ENCODE results near the gene SUN5.

SUN5 gene

DNA sequence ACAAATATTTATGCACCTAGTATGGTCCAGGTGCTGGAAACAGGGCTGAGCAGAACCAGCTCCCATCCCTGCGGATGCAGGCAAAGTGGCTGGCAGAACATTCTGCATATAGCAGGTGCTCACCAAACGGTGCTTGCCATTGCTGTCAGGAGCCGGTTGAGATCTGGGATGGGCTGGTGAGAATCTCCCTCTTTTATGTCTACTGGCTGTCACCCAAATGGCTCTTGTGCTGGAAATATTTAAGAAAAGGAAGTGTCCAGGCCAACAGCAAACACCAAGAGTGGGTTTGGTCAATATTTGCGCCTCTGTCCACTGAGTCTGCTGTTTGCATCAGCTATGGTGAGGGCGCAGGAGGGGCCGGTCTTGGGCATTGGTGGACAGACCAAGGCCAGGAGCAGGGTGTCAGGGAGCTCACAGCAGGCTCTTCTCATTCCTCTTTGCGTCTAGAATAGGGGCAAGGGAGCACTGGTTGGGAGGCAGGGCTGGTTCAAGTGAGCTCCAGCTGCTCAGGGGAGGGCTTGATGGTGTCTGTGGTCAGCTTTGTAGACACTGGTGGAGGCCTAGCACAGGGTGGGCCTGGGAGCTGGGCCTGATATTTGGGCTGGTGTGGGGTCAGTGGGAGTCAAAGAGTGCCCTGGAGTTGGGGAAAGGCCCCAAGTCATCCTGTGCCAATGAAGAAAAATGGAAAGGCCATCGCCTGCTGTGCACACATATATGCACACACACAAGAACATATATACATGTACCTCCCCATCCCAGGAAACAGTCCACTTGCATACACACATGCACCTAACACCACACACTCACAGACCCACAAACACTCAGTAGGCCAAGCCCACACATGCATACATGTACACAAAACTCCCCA, 1.9 kb upstream of the SUN5 start:
- Histone ChIP-seq H3K4me1 (ENCODE audit: control insufficient read depth, insufficient read depth, low read length) (no peaks in the 10 kb centered on the region; the same call in 1 of the 2 replicates), H3K4me3 (ENCODE audit: low read length) (no peak overlapping the region; the same call in 1 of the 2 replicates), H3K27ac (ENCODE audit: low read length) (no peak overlapping the region), H3K27me3 (ENCODE audit: control insufficient read depth, insufficient read depth, low read length) (no peaks in the 10 kb centered on the region), H3K9me3 (ENCODE audit: control insufficient read depth, insufficient read depth, low read length) (no peaks in the 10 kb centered on the region), H3K36me3 (ENCODE audit: control insufficient read depth, insufficient read depth, low read length) (no peaks in the 10 kb centered on the region)
- no peak for DNase-seq (ENCODE audit: low read depth, low spot score)
- WGBS (ENCODE audit: insufficient coverage, insufficient read length), result no CpG with 5 or more reads among the region's 8 CpGs

DNA sequence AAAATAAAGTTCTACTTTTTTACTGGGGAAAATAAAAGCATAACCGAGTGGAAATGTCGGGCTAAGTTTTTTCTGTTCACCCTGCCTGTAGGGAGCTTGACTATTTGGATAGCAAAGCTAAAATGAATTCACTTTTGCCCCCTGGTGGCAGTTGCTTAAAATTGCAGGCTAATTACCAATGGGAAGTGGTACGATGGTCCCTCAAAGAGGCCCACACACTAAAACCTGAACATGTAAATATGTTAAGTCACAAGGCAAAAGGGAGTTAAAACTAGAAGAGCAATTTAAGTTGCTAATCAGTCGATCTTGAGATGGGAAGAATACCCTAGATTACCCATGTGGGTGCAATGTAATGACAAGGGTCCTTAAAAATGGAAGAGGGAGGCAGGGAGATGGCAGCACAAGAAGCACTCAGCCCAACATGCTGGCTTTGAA, 916 bp upstream of the SUN5 start:
- H3K36me3 ChIP-seq (ENCODE audit: control insufficient read depth, insufficient read depth, low read length), result no peaks in the 10 kb centered on the region
- H3K27me3 ChIP-seq (ENCODE audit: control insufficient read depth, insufficient read depth, low read length), result no peaks in the 10 kb centered on the region
- H3K27ac ChIP-seq (ENCODE audit: low read length), result no peak overlapping the region
- no peak overlapping the region for H3K4me3 ChIP-seq (ENCODE audit: low read length)
- no peaks in the 10 kb centered on the region; the same call in 1 of the 2 replicates for H3K4me1 ChIP-seq (ENCODE audit: control insufficient read depth, insufficient read depth, low read length)
- no CpG with 5 or more reads among the region's 4 CpGs for WGBS (ENCODE audit: insufficient coverage, insufficient read length)
- peak; percentile 43 for DNase-seq (ENCODE audit: low read depth, low spot score)
- no peaks in the 10 kb centered on the region for H3K9me3 ChIP-seq (ENCODE audit: control insufficient read depth, insufficient read depth, low read length)

DNA sequence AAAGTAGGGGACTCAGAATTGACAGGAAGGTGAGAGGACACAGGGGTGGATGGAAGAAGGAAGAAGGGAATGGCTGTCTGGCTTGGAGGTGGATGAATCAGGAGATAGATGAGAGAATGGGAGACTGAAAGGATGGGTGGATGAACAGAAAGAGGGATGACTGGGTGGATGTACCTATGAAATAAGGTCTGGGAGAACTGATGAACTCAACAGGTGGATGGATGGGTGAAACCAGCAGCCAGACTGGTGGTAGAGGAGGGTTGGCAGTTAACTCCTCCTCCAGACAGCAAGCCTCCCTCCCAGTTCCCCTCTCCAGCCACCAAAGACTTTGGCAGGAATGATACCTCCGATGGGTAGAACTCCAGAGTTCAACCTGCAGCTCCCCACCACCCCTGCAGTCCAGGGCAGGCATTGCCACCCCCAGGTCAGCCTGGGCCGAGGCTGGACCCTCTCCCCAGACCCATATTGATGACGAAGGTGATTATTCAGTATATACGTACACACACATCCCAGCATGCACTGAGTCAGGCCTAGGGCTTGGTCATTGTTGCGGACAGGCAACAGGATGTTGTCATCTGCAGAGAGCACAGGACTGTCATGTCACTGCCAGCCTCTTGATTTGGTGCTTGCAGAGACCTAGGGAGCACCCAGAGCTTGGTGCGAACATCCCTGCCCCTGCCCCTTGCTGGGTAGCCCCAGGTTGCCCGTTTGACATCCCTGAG, 2.0 kb downstream of the SUN5 start:
- H3K4me3 ChIP-seq (ENCODE audit: low read length), result no peak overlapping the region
- H3K9me3 ChIP-seq (ENCODE audit: control insufficient read depth, insufficient read depth, low read length), result no peaks in the 10 kb centered on the region

DNA sequence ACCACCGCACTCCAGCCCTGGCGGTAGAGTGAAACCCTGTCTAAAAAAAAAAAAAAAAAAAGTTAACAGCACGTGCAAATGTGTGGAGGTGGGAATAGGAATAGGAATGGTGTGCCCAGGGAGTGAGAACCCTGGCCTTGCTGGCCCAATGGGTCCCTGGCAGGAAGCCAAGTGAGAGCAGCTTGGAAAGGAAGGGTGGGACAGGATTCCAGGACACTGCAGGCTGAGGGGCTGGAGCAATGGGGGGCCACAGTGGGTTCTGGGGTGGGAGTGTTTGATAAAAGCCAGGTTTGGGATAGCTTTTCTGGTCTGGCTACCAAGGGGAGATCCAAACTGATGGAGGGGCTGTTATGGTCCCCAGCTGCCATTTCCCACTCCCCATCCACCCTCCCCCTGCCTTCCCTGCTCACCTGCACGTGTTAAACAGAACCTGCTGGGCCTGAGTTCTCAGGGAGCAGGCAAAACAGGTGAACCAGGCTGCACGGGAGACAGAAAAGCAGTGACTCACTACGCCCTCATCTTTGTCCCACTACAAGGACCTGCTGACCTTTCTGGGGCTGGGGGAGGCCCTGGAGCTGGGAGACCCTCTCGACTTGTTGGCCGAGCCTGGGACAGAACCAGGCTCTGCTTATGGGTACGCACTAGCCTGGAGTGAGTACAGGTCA, 3.3 kb downstream of the SUN5 start:
- Histone ChIP-seq H3K9me3 (ENCODE audit: control insufficient read depth, insufficient read depth, low read length) (no peaks in the 10 kb centered on the region), H3K4me3 (ENCODE audit: low read length) (no peak overlapping the region), H3K4me1 (ENCODE audit: control insufficient read depth, insufficient read depth, low read length) (no peaks in the 10 kb centered on the region), H3K27ac (ENCODE audit: low read length) (no peak overlapping the region), H3K36me3 (ENCODE audit: control insufficient read depth, insufficient read depth, low read length) (no peaks in the 10 kb centered on the region), H3K27me3 (ENCODE audit: control insufficient read depth, insufficient read depth, low read length) (no peaks in the 10 kb centered on the region)
- WGBS (ENCODE audit: insufficient coverage, insufficient read length), result no CpG with 5 or more reads among the region's 9 CpGs
- no peak for DNase-seq (ENCODE audit: low read depth, low spot score)

More for the DNA sequence above, 2.0 kb downstream of the SUN5 start:
- no CpG with 5 or more reads among the region's 7 CpGs for WGBS (ENCODE audit: insufficient coverage, insufficient read length)
- Histone ChIP-seq H3K27me3 (ENCODE audit: control insufficient read depth, insufficient read depth, low read length) (no peaks in the 10 kb centered on the region), H3K36me3 (ENCODE audit: control insufficient read depth, insufficient read depth, low read length) (no peaks in the 10 kb centered on the region), H3K4me1 (ENCODE audit: control insufficient read depth, insufficient read depth, low read length) (no peaks in the 10 kb centered on the region), H3K27ac (ENCODE audit: low read length) (no peak overlapping the region)
- DNase-seq (ENCODE audit: low read depth, low spot score), result no peak

- Histone ChIP-seq H3K27ac (ENCODE audit: low read length) (no peak overlapping the region), H3K36me3 (ENCODE audit: control insufficient read depth, insufficient read depth, low read length) (no peaks in the 10 kb centered on the region), H3K9me3 (ENCODE audit: control insufficient read depth, insufficient read depth, low read length) (no peaks in the 10 kb centered on the region), H3K27me3 (ENCODE audit: control insufficient read depth, insufficient read depth, low read length) (no peaks in the 10 kb centered on the region), H3K4me3 (ENCODE audit: low read length) (no peak overlapping the region), H3K4me1 (ENCODE audit: control insufficient read depth, insufficient read depth, low read length) (no peaks in the 10 kb centered on the region)
- no peak for DNase-seq (ENCODE audit: low read depth, low spot score)
- WGBS (ENCODE audit: insufficient coverage, insufficient read length), result no CpG with 5 or more reads among the region's 9 CpGs
Observed at GRCh38 chr20:32999603-33000250, 4.5 kb downstream of the SUN5 start.

DNA sequence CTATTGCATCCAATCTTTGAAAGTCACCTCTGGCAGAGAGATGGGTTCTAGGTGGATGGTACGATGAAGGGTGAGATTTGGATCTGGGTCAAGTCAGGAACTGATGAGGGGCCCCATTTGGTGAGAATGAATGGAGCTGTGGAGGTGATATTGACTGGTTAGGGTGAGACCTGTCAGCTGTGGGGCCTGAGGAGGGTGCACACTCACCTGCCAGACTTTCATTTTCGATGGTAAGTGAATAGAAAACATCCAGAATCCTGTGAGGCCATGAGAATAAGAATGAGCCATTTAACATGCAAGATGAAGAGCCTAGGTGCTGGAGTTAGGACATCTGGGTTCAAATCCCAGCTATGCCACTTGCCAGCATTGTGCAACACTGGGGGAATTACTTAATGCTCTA, 6.8 kb downstream of the SUN5 start:
- DNase-seq (ENCODE audit: low read depth, low spot score), result no peak
- Histone ChIP-seq H3K27me3 (ENCODE audit: control insufficient read depth, insufficient read depth, low read length) (no peaks in the 10 kb centered on the region), H3K4me1 (ENCODE audit: control insufficient read depth, insufficient read depth, low read length) (no peaks in the 10 kb centered on the region), H3K4me3 (ENCODE audit: low read length) (no peak overlapping the region), H3K36me3 (ENCODE audit: control insufficient read depth, insufficient read depth, low read length) (no peaks in the 10 kb centered on the region), H3K9me3 (ENCODE audit: control insufficient read depth, insufficient read depth, low read length) (no peaks in the 10 kb centered on the region), H3K27ac (ENCODE audit: low read length) (no peak overlapping the region)
- WGBS (ENCODE audit: insufficient coverage, insufficient read length), result no CpG with 5 or more reads among the region's 2 CpGs

DNA sequence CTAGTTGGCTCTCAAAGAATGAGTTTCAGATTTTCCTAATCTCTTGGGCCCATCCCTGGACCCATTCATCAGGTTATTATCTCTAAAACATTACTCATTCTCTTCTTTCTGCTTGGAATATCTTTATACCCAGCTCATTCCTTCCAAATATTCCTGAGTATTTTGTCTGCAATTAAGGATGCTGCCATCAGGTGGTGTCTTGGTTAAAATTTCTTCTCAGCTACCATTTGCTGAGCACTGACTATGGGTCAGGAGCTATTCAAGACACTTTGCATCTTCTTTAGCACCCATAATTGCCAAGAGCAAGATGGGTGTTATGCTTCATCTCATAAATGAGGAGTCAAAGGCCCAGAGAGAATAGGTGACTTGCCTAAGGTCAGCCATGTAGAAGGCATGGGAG, 8.4 kb downstream of the SUN5 start:
- Histone ChIP-seq H3K27ac (ENCODE audit: low read length) (no peak overlapping the region), H3K4me1 (ENCODE audit: control insufficient read depth, insufficient read depth, low read length) (no peaks in the 10 kb centered on the region), H3K36me3 (ENCODE audit: control insufficient read depth, insufficient read depth, low read length) (no peaks in the 10 kb centered on the region), H3K4me3 (ENCODE audit: low read length) (no peak overlapping the region), H3K27me3 (ENCODE audit: control insufficient read depth, insufficient read depth, low read length) (no peaks in the 10 kb centered on the region), H3K9me3 (ENCODE audit: control insufficient read depth, insufficient read depth, low read length) (no peaks in the 10 kb centered on the region)
- no peak for DNase-seq (ENCODE audit: low read depth, low spot score)

DNA sequence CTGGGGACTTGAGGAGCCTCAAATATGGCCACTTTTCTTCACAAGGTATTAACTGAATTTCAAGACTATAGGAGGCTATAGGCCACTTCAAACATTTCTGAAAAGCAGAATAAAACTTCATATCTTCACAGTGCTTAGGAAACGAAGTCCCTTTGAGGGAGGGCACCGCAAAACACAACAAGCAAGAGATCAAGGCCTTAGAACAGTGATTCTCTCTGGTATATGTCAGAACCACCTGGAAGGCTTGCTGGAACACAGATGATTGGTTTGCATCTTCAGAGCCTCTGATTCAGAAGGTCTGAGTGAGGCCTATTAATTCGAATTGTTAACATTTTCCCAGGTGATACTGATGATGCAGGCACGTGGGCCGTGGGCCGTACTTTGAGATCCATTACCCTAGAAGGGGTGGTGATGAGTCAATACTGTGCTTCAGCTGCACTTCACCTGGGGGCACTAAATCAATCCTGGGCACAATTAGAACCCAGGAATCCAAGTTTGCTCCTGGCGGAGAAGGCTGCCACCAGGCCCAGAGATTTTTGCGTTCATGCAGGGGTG, 10.7 kb downstream of the SUN5 start:
- no peak overlapping the region for H3K4me3 ChIP-seq (ENCODE audit: low read length)
- no CpG with 5 or more reads among the region's 8 CpGs for WGBS (ENCODE audit: insufficient coverage, insufficient read length)
- no peak overlapping the region for H3K27ac ChIP-seq (ENCODE audit: low read length)
- no peaks in the 10 kb centered on the region for H3K27me3 ChIP-seq (ENCODE audit: control insufficient read depth, insufficient read depth, low read length)
- DNase-seq (ENCODE audit: low read depth, low spot score), result no peak
- no peaks in the 10 kb centered on the region for H3K4me1 ChIP-seq (ENCODE audit: control insufficient read depth, insufficient read depth, low read length)
- H3K9me3 ChIP-seq (ENCODE audit: control insufficient read depth, insufficient read depth, low read length), result no peaks in the 10 kb centered on the region
- no peaks in the 10 kb centered on the region for H3K36me3 ChIP-seq (ENCODE audit: control insufficient read depth, insufficient read depth, low read length)

DNA sequence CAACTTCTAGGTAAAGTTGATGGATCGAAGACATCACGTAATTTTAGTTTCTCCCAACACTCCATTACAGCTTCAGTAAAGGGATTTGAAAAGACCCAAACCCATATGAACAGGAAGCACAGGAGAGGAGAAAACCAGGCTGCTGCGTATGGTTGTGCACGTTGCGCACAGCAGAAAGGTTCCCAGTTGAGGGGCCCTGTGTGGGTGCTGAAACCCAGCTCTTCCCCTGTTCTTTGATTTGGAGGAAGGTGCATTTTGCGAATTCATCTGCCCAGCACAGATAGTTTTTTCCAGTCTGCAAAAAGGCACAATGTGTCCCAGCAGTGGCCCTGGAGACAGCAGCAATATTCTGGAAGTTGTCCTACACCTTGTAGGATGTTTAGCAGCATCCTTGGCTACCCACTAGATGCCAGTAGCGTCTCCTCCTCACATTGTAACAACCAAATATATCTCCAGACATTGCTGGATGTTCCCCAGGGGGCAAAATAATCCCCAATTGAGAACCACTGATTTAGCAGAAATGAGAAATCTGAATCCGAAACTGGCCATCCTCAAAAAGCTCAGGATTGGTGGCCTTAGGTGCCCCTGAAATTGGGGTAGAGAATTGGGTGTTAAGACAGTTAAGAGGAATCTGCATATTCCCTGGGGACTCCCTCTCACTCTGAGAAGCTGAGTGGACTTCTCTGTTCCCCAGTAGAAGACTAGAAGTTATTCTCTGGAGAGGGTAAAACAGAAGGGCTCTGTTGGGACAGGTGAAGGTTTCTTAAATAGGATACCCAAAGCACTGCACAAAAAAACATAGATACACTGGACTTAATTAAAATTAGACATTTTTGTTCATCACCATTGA, 12.2 kb downstream of the SUN5 start:
- Histone ChIP-seq H3K4me1 (ENCODE audit: control insufficient read depth, insufficient read depth, low read length) (no peaks in the 10 kb centered on the region), H3K27me3 (ENCODE audit: control insufficient read depth, insufficient read depth, low read length) (no peaks in the 10 kb centered on the region), H3K9me3 (ENCODE audit: control insufficient read depth, insufficient read depth, low read length) (no peaks in the 10 kb centered on the region), H3K36me3 (ENCODE audit: control insufficient read depth, insufficient read depth, low read length) (no peaks in the 10 kb centered on the region), H3K4me3 (ENCODE audit: low read length) (no peak overlapping the region), H3K27ac (ENCODE audit: low read length) (no peak overlapping the region)
- DNase-seq (ENCODE audit: low read depth, low spot score), result no peak
- WGBS (ENCODE audit: insufficient coverage, insufficient read length), result no CpG with 5 or more reads among the region's 8 CpGs

Measured in iPS DF 6.9 (cell line).